ENCODE results near the gene OR5AR1. TPM values are rescaled to one million over a fixed set of nuclear protein-coding genes. Genes with fewer than 3 reads are reported as not detected.

Gene OR5AR1
- polyA plus RNA-seq, 4 donors: not detected

Other genes with a start within 250 kb of the OR5AR1 start
- not detected for gene OR5M3, start 190.3 kb upstream of the OR5AR1 start, polyA plus RNA-seq (ENCODE audit: insufficient read length in 4 of 4)
- gene OR5M8, start 172.3 kb upstream of the OR5AR1 start, polyA plus RNA-seq (ENCODE audit: insufficient read length in 4 of 4): not detected
- not detected for gene OR5M11, start 120.4 kb upstream of the OR5AR1 start, polyA plus RNA-seq (ENCODE audit: insufficient read length in 4 of 4)
- not detected for gene OR5M10, start 86.0 kb upstream of the OR5AR1 start, polyA plus RNA-seq (ENCODE audit: insufficient read length in 4 of 4)
- not detected for gene OR5M1, start 48.8 kb upstream of the OR5AR1 start, polyA plus RNA-seq (ENCODE audit: insufficient read length in 4 of 4)
- gene OR5AP2, start 21.2 kb upstream of the OR5AR1 start, polyA plus RNA-seq (ENCODE audit: insufficient read length in 4 of 4): not detected
- gene OR9G1, start 35.4 kb downstream of the OR5AR1 start, polyA plus RNA-seq (ENCODE audit: insufficient read length in 4 of 4): not detected
- gene OR9G4, start 85.0 kb downstream of the OR5AR1 start, polyA plus RNA-seq (ENCODE audit: insufficient read length in 4 of 4): not detected

All from left renal pelvis (tissue), 4 donors.